Measurements from ENCODE around the gene ADARB2. TPM values are rescaled to one million over a fixed set of nuclear protein-coding genes. Genes with fewer than 3 reads are reported as not detected.

ADARB2 gene
- total and polyA plus RNA-seq, 4 donors = 0.55 to 0.70 (median 0.59) TPM; not detected in 1

DNA sequence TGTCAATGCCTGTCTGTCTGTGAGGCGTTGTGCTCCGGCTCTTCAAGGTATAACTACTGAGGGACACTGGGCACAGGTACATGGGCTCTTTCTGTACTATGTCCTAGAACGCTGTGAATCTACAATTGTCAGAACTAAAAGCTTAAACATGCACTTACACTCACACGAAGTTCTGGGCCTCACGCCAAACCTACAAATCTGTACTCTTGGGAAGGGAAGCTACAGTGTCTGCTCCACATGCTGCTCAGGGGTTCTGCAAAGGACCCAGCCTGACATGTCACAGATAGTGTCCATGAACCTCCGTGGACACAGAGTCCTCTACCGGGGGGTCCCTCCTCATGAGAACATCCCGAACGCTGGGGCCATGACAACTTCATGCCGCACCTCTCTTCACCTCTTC lies 412.4 kb downstream of the ADARB2 start:
- Histone ChIP-seq H3K4me1 (ENCODE audit: control insufficient read depth in 4 of 4, insufficient read depth in 4 of 4, low read length in 3 of 4) (no peaks in the 10 kb centered on the region), H3K9ac (ENCODE audit: low read depth in 1 of 2, low read length in 2 of 2) (no peak overlapping the region), H3K9me3 (ENCODE audit: control insufficient read depth in 4 of 4, low read length in 3 of 4) (no peaks in the 10 kb centered on the region), H3K27ac (ENCODE audit: low read depth in 1 of 2, low read length in 2 of 2) (no peak overlapping the region), H3K4me3 (ENCODE audit: low read depth in 1 of 3, low read length in 3 of 3) (no peak overlapping the region), H3K36me3 (ENCODE audit: control insufficient read depth in 4 of 4, insufficient read depth in 3 of 4, low read depth in 1 of 4, low read length in 3 of 4) (no peaks in the 10 kb centered on the region), H3K27me3 (ENCODE audit: control insufficient read depth in 4 of 4, insufficient read depth in 4 of 4, low read length in 3 of 4) (peaks cover 0 to 3% (median 0%) of the 10 kb centered on the region in 4 donors)
- TF ChIP-seq RXRA (IDR thresholded peaks at IDR 0.05) (no peak), EGR1 (IDR thresholded peaks at IDR 0.05; ENCODE audit: low read depth in 2 of 2) (no peak), YY1 (IDR thresholded peaks at IDR 0.05) (no peak), HNF4G (IDR thresholded peaks at IDR 0.05) (no peak), NR2F2 (IDR thresholded peaks at IDR 0.05) (no peak), GABPA (IDR thresholded peaks at IDR 0.05 in 1 of 2, conservative IDR thresholded peaks at IDR 0.05 in 1 of 2) (no peak), CTCF (IDR thresholded peaks at IDR 0.05; ENCODE audit: low read depth, low read length, missing input control) (no peak), JUND (IDR thresholded peaks at IDR 0.05) (no peak), ATF3 (IDR thresholded peaks at IDR 0.05) (no peak), RAD21 (IDR thresholded peaks at IDR 0.05) (no peak), SP1 (IDR thresholded peaks at IDR 0.05) (no peak)
- TF ChIP-seq, protein P1, sequence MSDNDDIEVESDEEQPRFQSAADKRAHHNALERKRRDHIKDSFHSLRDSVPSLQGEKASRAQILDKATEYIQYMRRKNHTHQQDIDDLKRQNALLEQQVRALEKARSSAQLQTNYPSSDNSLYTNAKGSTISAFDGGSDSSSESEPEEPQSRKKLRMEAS (IDR thresholded peaks at IDR 0.05) = no peak
- TF ChIP-seq, protein P2, sequence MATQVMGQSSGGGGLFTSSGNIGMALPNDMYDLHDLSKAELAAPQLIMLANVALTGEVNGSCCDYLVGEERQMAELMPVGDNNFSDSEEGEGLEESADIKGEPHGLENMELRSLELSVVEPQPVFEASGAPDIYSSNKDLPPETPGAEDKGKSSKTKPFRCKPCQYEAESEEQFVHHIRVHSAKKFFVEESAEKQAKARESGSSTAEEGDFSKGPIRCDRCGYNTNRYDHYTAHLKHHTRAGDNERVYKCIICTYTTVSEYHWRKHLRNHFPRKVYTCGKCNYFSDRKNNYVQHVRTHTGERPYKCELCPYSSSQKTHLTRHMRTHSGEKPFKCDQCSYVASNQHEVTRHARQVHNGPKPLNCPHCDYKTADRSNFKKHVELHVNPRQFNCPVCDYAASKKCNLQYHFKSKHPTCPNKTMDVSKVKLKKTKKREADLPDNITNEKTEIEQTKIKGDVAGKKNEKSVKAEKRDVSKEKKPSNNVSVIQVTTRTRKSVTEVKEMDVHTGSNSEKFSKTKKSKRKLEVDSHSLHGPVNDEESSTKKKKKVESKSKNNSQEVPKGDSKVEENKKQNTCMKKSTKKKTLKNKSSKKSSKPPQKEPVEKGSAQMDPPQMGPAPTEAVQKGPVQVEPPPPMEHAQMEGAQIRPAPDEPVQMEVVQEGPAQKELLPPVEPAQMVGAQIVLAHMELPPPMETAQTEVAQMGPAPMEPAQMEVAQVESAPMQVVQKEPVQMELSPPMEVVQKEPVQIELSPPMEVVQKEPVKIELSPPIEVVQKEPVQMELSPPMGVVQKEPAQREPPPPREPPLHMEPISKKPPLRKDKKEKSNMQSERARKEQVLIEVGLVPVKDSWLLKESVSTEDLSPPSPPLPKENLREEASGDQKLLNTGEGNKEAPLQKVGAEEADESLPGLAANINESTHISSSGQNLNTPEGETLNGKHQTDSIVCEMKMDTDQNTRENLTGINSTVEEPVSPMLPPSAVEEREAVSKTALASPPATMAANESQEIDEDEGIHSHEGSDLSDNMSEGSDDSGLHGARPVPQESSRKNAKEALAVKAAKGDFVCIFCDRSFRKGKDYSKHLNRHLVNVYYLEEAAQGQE (IDR thresholded peaks at IDR 0.05) = no peak
- TF ChIP-seq, protein P3, sequence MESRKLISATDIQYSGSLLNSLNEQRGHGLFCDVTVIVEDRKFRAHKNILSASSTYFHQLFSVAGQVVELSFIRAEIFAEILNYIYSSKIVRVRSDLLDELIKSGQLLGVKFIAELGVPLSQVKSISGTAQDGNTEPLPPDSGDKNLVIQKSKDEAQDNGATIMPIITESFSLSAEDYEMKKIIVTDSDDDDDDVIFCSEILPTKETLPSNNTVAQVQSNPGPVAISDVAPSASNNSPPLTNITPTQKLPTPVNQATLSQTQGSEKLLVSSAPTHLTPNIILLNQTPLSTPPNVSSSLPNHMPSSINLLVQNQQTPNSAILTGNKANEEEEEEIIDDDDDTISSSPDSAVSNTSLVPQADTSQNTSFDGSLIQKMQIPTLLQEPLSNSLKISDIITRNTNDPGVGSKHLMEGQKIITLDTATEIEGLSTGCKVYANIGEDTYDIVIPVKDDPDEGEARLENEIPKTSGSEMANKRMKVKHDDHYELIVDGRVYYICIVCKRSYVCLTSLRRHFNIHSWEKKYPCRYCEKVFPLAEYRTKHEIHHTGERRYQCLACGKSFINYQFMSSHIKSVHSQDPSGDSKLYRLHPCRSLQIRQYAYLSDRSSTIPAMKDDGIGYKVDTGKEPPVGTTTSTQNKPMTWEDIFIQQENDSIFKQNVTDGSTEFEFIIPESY (IDR thresholded peaks at IDR 0.05) = no peak
- no peak for DNase-seq (ENCODE audit: low spot score)
- 84% methylated on average over 10 of the region's 10 CpGs for WGBS

GRCh38 chr10:1323951-1324350 lies 413.4 kb downstream of the ADARB2 start:
- H3K4me3 ChIP-seq (ENCODE audit: low read depth in 1 of 3, low read length in 3 of 3) = no peak overlapping the region
- H3K36me3 ChIP-seq (ENCODE audit: control insufficient read depth in 4 of 4, insufficient read depth in 3 of 4, low read depth in 1 of 4, low read length in 3 of 4) = no peaks in the 10 kb centered on the region
- no peak for DNase-seq (ENCODE audit: low spot score)
- no peak overlapping the region for H3K9ac ChIP-seq (ENCODE audit: low read depth in 1 of 2, low read length in 2 of 2)
- H3K27ac ChIP-seq (ENCODE audit: low read depth in 1 of 2, low read length in 2 of 2) = no peak overlapping the region
- WGBS = 64% methylated on average over 6 of the region's 6 CpGs
- peaks cover 0 to 3% (median 0%) of the 10 kb centered on the region in 4 donors for H3K27me3 ChIP-seq (ENCODE audit: control insufficient read depth in 4 of 4, insufficient read depth in 4 of 4, low read length in 3 of 4)
- no peaks in the 10 kb centered on the region for H3K4me1 ChIP-seq (ENCODE audit: control insufficient read depth in 4 of 4, insufficient read depth in 4 of 4, low read length in 3 of 4)
- H3K9me3 ChIP-seq (ENCODE audit: control insufficient read depth in 4 of 4, low read length in 3 of 4) = no peaks in the 10 kb centered on the region
- TF ChIP-seq GABPA (IDR thresholded peaks at IDR 0.05 in 1 of 2, conservative IDR thresholded peaks at IDR 0.05 in 1 of 2) (no peak), RAD21 (IDR thresholded peaks at IDR 0.05) (no peak), EGR1 (IDR thresholded peaks at IDR 0.05; ENCODE audit: low read depth in 2 of 2) (no peak), NR2F2 (IDR thresholded peaks at IDR 0.05) (no peak), ATF3 (IDR thresholded peaks at IDR 0.05) (no peak), SP1 (IDR thresholded peaks at IDR 0.05) (no peak), FOXA1 (IDR thresholded peaks at IDR 0.05) (no peak), TAF1 (conservative IDR thresholded peaks at IDR 0.05) (no peak)
- TF ChIP-seq, protein P1 (IDR thresholded peaks at IDR 0.05) = no peak
- TF ChIP-seq, protein P3 (IDR thresholded peaks at IDR 0.05) = no peak
- TF ChIP-seq, protein P2 (IDR thresholded peaks at IDR 0.05) = no peak
